ENCODE measurements around the gene SNAP47. TPM values are rescaled to one million over a fixed set of nuclear protein-coding genes. Genes with fewer than 3 reads are reported as not detected.

SNAP47 gene, protein sequence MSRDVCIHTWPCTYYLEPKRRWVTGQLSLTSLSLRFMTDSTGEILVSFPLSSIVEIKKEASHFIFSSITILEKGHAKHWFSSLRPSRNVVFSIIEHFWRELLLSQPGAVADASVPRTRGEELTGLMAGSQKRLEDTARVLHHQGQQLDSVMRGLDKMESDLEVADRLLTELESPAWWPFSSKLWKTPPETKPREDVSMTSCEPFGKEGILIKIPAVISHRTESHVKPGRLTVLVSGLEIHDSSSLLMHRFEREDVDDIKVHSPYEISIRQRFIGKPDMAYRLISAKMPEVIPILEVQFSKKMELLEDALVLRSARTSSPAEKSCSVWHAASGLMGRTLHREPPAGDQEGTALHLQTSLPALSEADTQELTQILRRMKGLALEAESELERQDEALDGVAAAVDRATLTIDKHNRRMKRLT
- total RNA-seq: 10 to 100 TPM; 30.2 to 31.1 TPM

DNA sequence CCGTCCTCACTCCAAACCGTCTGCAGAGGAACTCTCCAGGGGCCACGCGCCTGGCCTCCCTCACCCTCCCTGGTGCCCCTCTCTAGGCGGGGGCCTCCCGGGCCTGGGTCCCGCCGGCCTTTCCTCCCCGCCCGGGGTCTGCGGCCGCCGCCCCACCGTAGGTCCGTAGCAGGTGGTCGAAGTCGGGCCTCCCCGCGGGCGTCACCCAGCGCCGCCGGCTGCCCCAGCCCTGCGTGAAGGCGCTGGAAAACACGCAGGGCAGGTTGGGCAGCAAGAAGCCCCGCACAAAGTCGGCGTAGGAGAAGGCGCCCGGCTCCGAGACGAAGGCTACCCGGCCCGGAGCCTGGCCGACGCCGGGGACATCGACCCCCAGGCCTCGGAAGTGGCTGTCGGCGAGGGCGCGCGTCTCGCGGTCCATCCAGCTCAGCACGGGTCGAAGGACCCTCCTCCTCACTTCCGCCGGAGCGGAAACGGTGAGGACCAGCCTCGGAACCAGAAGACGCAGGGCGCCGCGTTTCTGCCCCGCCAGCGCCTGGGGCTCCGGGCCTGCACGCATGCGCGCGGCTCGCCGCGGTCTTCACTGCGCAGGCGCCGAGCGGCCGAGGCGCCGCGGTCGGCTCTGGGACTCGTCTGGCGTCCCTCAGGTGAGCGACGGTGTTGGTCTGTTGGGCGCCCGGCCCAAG is at the start of gene SNAP47, which contains the start of gene JMJD4:
Gene SNAP47, plus strand, starts transcription at position 580 of the 683 bp plus-strand sequence. CDS start 12,302 bp downstream, outside the sequence.
Gene JMJD4, minus strand, starts transcription at position 447 of the 683 bp plus-strand sequence. Its CDS starts 29 bp downstream, at position 418.

DNA sequence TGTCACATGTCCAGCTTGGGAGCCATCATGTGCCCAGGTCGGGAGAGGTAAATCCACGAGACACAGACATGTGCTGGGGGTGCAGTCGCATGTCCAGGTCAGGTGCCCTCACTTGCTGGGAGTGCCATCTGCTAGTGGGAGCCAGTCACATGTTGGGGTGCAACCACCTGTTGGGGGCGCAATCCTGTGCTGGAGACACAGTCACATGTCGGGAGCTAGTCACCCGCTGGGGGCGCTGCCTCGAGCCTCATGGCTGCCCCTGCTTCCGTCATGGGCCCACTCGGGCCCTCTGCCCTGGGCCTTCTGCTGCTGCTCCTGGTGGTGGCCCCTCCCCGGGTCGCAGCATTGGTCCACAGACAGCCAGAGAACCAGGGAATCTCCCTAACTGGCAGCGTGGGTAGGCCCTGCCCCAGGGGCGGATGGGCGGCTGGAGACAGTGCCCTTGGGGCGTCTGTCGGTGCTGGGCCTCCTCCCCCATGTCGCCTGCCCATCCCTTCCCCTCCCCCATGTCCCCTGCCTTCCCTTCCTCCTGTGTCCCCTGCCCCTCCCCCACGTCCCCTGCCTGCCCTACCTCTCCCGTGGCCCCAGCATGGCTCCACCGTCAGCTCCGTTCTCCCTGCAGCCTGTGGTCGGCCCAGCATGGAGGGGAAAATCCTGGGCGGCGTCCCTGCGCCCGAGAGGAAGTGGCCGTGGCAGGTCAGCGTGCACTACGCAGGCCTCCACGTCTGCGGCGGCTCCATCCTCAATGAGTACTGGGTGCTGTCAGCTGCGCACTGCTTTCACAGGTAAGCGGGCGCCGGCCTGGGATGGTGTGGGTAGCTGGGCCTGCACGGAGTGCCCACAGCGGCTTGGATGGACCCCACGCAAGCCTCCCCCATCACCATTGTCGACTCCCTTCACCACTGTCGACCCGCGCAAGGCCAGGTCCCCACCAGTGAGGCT is 80.5 kb downstream of the SNAP47 start, which contains the start of gene PRSS38:
Gene PRSS38, plus strand, starts transcription at position 208 of the 942 bp plus-strand sequence. Its CDS starts 42 bp downstream, at position 250.

Other genes with a start within 250 kb of the SNAP47 start
- gene ZNF678, start 171.9 kb upstream of the SNAP47 start, total RNA-seq: 1 to 10 TPM; 3.8 to 4.7 TPM
- gene JMJD4, start 133 bp upstream of the SNAP47 start, total RNA-seq: 10 to 100 TPM; 17.6 to 18.2 TPM
- gene PRSS38, start 80.2 kb downstream of the SNAP47 start, total RNA-seq: not detected
- under 1 TPM; 0.12 to 0.33 TPM for gene WNT9A, start 212.5 kb downstream of the SNAP47 start, total RNA-seq